HFFc6 (cell line): ENCODE results near the gene ATP6V0A1. TPM values are rescaled to one million over a fixed set of nuclear protein-coding genes. Genes with fewer than 3 reads are reported as not detected.

ENCODE experiments used
- DNase-seq: peaks from one replicate; pipeline ENCODE4 v3.0.0-alpha.2; 2018
- H3K27ac Mint-ChIP-seq: 2 replicates; pipeline ENCODE4 v1.8.0; 2020; ENCODE audit warnings: mild to moderate bottlenecking, mixed read lengths
- H3K27me3 Mint-ChIP-seq: 2 replicates; pipeline ENCODE4 v1.8.0; 2021; ENCODE audit warnings: mild to moderate bottlenecking, moderate library complexity, mixed read lengths; ENCODE audit not compliant: insufficient read depth
- H3K36me3 Mint-ChIP-seq: 2 replicates; pipeline ENCODE4 v1.8.0; 2021; ENCODE audit warnings: low read depth, mixed read lengths
- H3K4me1 Mint-ChIP-seq: 2 replicates; pipeline ENCODE4 v1.8.0; 2020; ENCODE audit warnings: low read depth, mixed read lengths
- H3K4me3 Mint-ChIP-seq: 2 replicates; pipeline ENCODE4 v1.8.0; 2020; ENCODE audit warnings: mild to moderate bottlenecking, moderate library complexity, mixed read lengths
- H3K9me3 Mint-ChIP-seq: 2 replicates; pipeline ENCODE4 v1.8.0; 2020; ENCODE audit warnings: mild to moderate bottlenecking, mixed read lengths
- CTCF ChIP-seq: fragments of 200-600 bp; sonication (generic); IDR thresholded peaks from 2 replicates; pipeline ENCODE4 v1.5.0; 2021; ENCODE audit warnings: antibody characterized with exemption, mild to moderate bottlenecking
- long read RNA-seq: library from polyadenylated mRNA; unstranded; transcript quantifications from one replicate; pipeline ENCODE4 v2.0.0, GENCODE V29; 2019
- total RNA-seq, 6 experiments: library from RNA; stranded (reverse); fragmentation: NEBNext Ultra II Directional; extraction: Animal tissue kit (Norgen Biotek cat#: 25700); gene quantifications; 2 replicates in 1 of 6; 3 replicates in 5 of 6; pipeline ENCODE4 v1.2.3, GENCODE V29; 2021

ATP6V0A1 gene
- total RNA-seq: 10 to 100 TPM; 29.6 to 56.7 (median 37.1) TPM
- long read RNA-seq, full-length matches to known transcripts: 14 of 18 reads
- long read RNA-seq, partial matches to known transcripts: 2 of 18 reads
- long read RNA-seq, other reads (novel, unspliced or antisense): 2 of 18 reads

DNA sequence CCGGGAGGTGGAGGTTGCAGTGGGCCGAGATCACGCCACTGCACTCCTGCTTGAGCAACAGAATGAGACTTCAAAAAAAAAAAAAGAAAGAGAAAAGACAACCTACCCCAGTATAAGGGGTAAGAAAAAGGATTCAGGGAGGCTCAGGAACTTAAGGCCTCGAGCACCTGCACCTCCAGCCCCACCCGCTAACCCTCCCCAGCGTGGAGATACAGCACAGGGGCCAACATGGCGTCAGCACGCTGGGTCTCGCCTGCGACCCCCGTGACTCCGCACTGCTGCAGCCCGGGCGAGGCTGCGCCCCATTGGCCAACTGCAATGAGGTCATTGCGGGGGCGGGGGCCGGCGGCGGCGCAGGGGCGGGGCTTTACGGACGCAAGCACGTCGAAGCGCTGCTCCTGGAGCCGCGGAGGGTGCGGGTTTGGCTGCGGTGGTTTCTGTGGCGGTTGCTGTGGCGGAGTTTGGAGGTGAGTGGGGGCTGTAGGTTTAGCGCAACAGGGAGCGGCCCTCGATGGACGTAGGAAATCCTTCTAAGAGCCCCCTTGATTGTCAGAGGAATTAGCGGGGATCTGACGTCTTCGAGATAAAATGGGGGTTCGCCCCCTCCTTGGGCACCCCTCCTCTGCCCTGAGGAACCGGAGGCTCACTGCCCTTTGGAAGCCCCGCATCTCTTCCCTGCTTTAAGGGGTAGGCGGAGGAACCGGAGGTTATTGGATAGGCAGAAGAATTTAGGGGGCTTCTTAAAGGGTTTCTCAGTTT lies at the start of gene ATP6V0A1:
TSS of gene ATP6V0A1 (plus strand) at position 382 of the 759 bp plus-strand sequence. CDS start 2,017 bp downstream, outside the sequence.
- DNase-seq: peak; percentile 66
- H3K36me3 Mint-ChIP-seq: 0 out of 2 replicates have a peak, but pooled peaks cover 6% of the 10 kb centered on the region
- peak within 1 kb of the TSS; percentile 96 for H3K4me3 Mint-ChIP-seq
- peaks cover 50% of the 10 kb centered on the region for H3K4me1 Mint-ChIP-seq
- H3K27me3 Mint-ChIP-seq: no peaks in the 10 kb centered on the region
- no peaks in the 10 kb centered on the region for H3K9me3 Mint-ChIP-seq
- peak within 1 kb of the TSS; percentile 86 for H3K27ac Mint-ChIP-seq
- no peak for TF ChIP-seq CTCF

DNA sequence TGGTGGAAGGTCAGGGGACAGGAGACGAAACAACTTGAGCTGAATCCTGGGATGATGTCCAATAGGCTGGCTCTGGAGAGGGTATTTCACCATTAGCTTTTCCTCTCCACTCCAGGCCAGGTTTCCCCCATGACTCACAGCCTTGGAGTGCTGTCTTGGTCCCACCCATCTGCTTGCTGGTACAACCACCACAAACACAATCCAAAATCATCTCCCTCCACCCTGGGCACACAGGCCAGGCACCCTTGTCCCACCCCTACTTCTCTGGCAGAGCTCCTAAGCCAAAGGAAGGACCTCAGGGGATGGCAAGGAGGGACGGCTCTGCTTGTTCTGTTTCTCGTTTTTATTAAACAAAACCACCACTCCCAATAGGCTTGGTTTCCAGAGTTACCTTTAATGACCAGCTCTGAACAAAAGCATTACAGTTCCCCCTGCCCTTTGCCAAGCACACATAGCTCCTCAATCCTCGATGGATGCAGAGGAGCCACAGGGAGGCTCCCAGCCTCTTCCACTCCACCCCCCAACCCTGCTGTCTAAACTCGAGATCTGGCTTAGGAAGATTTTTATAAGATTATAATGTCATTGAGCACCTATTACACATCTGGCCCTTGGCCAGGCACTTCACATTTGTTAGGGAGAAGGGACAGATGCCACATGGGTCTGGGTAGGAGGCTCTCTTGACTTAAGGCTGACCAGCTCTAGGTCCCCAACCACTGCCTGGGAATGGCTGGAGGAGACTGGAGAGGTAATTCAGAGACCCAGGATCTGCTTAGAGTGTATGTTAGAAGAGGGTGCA lies 49.0 kb upstream of the ATP6V0A1 start:
- peak overlapping the region; percentile 69 for H3K4me3 Mint-ChIP-seq
- no peak for TF ChIP-seq CTCF
- no peaks in the 10 kb centered on the region; the same call in 1 of the 2 replicates for H3K27me3 Mint-ChIP-seq
- peak; percentile 84 for DNase-seq
- no peaks in the 10 kb centered on the region for H3K9me3 Mint-ChIP-seq
- H3K4me1 Mint-ChIP-seq: peaks cover 76% of the 10 kb centered on the region
- H3K27ac Mint-ChIP-seq: peak overlapping the region; percentile 86
- peaks cover 24% of the 10 kb centered on the region for H3K36me3 Mint-ChIP-seq

GRCh38 chr17:42410319-42410685 lies 48.4 kb upstream of the ATP6V0A1 start:
- Mint-ChIP-seq H3K36me3 (peaks cover 20% of the 10 kb centered on the region), H3K4me1 (peaks cover 81% of the 10 kb centered on the region), H3K27me3 (no peaks in the 10 kb centered on the region; the same call in 1 of the 2 replicates), H3K4me3 (peak overlapping the region; percentile 69), H3K27ac (peak overlapping the region; percentile 86), H3K9me3 (no peaks in the 10 kb centered on the region)
- no peak for DNase-seq
- TF ChIP-seq CTCF: no peak

DNA sequence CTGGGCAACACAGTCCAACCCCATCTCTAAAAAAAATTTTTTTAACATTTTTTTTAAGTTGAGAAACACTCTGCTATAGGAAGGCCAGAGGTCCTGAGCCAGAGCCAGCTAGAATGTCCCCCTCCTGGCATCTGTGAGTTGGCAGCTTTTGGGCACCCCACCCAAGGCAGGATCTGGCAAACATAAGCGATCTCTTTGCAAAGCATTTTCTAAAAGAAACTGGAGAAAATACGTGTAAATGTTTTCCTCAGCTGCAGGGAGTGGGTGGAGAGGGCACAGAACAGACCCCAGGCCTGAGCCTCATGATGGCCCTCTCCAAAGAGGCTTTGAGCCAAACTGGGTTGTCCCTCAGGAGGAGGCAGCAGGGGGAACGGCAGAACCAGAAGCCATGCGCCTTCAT lies 47.3 kb upstream of the ATP6V0A1 start:
- no peak for DNase-seq
- peaks cover 20% of the 10 kb centered on the region for H3K36me3 Mint-ChIP-seq
- peak overlapping the region; percentile 86 for H3K27ac Mint-ChIP-seq
- TF ChIP-seq CTCF: no peak
- no peaks in the 10 kb centered on the region for H3K9me3 Mint-ChIP-seq
- H3K4me3 Mint-ChIP-seq: peak overlapping the region; percentile 53
- H3K27me3 Mint-ChIP-seq: no peaks in the 10 kb centered on the region; the same call in 1 of the 2 replicates
- H3K4me1 Mint-ChIP-seq: peaks cover 86% of the 10 kb centered on the region

DNA sequence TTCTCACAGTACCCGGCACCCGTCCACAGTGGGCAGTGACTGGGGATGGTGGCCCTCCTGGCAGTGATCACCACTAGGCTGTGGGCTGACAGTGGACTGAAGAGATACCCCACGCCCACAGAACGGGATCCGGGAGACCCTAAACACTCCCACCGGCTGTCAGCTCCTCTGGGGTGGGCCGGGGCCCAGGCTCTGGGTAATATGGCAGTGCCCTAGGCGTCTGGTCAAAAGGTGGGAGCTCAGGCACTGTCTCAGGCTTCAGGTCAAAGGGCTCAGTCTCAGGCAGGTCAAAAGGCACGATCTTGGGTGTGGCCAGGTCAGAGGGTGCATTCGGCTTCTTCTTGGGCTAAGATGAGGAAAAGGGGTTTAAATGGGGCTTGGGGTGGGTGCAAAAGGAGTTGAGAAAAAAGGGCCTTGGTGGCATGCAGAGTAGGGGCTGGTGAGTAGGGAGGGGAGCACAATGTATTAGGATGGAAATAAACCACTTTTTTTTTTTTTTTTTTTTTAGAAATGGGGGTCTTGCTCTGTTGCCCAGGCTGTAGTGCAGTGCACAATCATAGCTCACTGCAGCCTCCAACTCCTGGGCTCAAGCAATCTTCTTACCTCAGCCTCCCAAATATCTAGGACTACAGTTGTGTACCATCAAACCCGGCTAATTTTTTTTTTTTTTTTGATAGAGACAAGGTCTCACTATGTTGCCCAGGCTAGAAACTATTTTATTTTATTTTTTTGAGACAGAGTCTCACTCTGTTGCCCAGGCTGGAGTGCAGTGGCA lies 46.6 kb upstream of the ATP6V0A1 start:
- Mint-ChIP-seq H3K27me3 (no peaks in the 10 kb centered on the region; the same call in 1 of the 2 replicates), H3K27ac (peak overlapping the region; percentile 86)
- no peak for DNase-seq

More for the DNA sequence above, 46.6 kb upstream of the ATP6V0A1 start:
- Mint-ChIP-seq H3K9me3 (no peaks in the 10 kb centered on the region), H3K4me3 (peak overlapping the region; percentile 53), H3K4me1 (peaks cover 80% of the 10 kb centered on the region), H3K36me3 (peaks cover 16% of the 10 kb centered on the region)
- TF ChIP-seq CTCF: no peak
